ENCODE results near the gene DDX17.

DNA sequence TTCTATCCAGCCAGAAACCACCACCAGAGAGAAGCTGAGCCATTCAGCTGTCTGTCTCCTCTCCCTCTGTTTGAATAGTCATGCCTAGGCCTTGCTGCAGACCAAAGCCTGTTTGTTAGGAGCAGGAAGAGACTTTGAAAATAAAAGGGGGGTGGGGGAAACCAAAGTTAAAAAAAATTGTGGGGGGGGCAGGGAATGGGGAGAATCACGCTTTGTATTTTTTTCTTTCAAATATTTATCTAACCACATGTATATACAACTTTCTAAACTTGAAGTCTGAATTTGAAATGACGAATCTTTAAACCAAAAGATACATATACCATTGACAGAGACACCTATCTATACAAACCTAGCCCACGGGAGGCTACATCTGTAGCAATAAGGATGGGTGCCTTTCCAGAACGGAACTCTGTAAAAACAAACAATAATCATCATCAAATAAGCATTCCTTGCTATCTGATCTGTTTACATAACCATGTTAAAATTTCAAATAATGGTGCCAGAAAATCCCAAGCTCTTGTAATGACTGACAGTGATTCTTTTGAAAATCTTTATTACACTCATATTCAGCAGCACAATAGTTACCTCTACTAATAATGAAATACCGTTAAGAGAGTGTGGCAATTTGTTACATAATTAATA is 14.3 kb downstream of the DDX17 start:
- TF ChIP-seq CTCF (conservative IDR thresholded peaks at IDR 0.05; ENCODE audit: low read depth, low read length), result no peak
- TF ChIP-seq POLR2A (IDR thresholded peaks at IDR 0.05; ENCODE audit: low read depth, low read length), result no peak
- TF ChIP-seq CEBPB (IDR thresholded peaks at IDR 0.05; ENCODE audit: low read depth, low read length), result no peak
- no peak for TF ChIP-seq BHLHE40 (IDR thresholded peaks at IDR 0.05; ENCODE audit: low read depth, low read length)
- TF ChIP-seq RAD21 (IDR thresholded peaks at IDR 0.05; ENCODE audit: low read length), result no peak
- no peak for TF ChIP-seq USF2 (IDR thresholded peaks at IDR 0.05; ENCODE audit: low read depth, low read length)
- no peak for TF ChIP-seq SMC3 (IDR thresholded peaks at IDR 0.05; ENCODE audit: low read depth, low read length)
- TF ChIP-seq MAFK (IDR thresholded peaks at IDR 0.05; ENCODE audit: low read depth, low read length), result no peak
- TF ChIP-seq NFE2L2 (IDR thresholded peaks at IDR 0.05; ENCODE audit: low read depth, low read length), result no peak
- TF ChIP-seq RFX5 (IDR thresholded peaks at IDR 0.05; ENCODE audit: low read depth, low read length), result no peak
- TF ChIP-seq MXI1 (IDR thresholded peaks at IDR 0.05; ENCODE audit: borderline replicate concordance, low read depth, low read length), result no peak
